ENCODE results near the gene APEH.

APEH gene

GRCh38 chr3:49673715-49674496, at the start of gene APEH:
Gene APEH, plus strand, starts transcription at chr3:49674351. Its CDS starts 51 bp downstream, at chr3:49674402.
- DNase-seq (ENCODE audit: insufficient read length, low spot score), result peak; percentile 96
- peak; percentile 98 for FAIRE-seq

- no peak for FAIRE-seq
- no peak for DNase-seq (ENCODE audit: insufficient read length, low spot score)
These were observed 49.1 kb upstream of the APEH start for GRCh38 chr3:49625071-49625470.

GRCh38 chr3:49626101-49626581, 48.0 kb upstream of the APEH start:
- FAIRE-seq, result no peak

GRCh38 chr3:49626796-49627195, 47.4 kb upstream of the APEH start:
- FAIRE-seq (no peak), DNase-seq (ENCODE audit: insufficient read length, low spot score) (no peak)

More at GRCh38 chr3:49626101-49626581, 48.0 kb upstream of the APEH start:
- DNase-seq (ENCODE audit: insufficient read length, low spot score), result no peak

- FAIRE-seq, result no peak
- no peak for DNase-seq (ENCODE audit: insufficient read length, low spot score)
These were observed 46.5 kb upstream of the APEH start for GRCh38 chr3:49627634-49628033.

DNA sequence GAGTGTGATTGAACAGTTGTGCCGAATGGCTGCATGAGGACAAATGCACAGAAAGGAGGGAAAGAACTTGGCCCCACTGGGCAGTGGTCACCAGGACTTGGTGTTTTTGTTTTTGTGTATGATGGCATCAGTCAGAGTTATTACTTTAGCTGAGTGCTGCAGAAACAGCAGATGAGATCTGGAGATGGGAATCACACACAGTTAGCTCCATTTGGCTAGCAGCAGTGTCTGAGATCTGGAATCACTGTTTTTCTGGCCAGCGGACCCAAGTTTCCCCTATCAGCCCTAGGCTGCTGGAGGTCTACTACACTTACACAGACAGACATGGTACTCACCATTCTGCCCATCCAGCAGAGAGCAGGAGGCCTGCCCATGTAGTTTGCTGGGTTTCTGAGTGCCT, 45.9 kb upstream of the APEH start:
- no peak for DNase-seq (ENCODE audit: insufficient read length, low spot score)
- no peak for FAIRE-seq

GRCh38 chr3:49629451-49629850, 44.7 kb upstream of the APEH start:
- FAIRE-seq, result no peak
- DNase-seq (ENCODE audit: insufficient read length, low spot score), result no peak

DNA sequence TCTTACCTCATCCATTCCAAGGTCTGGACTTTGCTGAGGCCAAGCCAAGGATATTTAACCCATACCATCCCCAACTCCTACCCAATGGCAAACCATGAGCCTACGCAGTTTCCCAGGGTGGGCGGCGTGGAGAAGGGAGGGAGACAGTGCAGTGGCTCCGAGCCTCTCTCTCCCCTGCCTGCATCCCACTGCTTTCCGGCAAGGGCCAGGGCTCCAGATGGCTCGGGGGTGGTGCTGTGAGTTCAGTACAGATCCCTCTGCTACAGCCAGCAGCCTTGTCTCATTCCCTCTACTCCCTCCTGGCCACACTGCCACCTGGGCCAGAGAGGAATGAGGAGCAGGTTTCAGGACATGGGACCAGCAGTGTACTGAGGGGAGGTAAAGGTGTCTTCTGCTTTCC, 44.3 kb upstream of the APEH start:
- no peak for FAIRE-seq
- no peak for DNase-seq (ENCODE audit: insufficient read length, low spot score)

GRCh38 chr3:49630784-49631183, 43.4 kb upstream of the APEH start:
- no peak for FAIRE-seq
- no peak for DNase-seq (ENCODE audit: insufficient read length, low spot score)

- DNase-seq (ENCODE audit: insufficient read length, low spot score), result no peak
- FAIRE-seq, result no peak
These were observed 39.4 kb upstream of the APEH start for GRCh38 chr3:49634736-49635135.

DNA sequence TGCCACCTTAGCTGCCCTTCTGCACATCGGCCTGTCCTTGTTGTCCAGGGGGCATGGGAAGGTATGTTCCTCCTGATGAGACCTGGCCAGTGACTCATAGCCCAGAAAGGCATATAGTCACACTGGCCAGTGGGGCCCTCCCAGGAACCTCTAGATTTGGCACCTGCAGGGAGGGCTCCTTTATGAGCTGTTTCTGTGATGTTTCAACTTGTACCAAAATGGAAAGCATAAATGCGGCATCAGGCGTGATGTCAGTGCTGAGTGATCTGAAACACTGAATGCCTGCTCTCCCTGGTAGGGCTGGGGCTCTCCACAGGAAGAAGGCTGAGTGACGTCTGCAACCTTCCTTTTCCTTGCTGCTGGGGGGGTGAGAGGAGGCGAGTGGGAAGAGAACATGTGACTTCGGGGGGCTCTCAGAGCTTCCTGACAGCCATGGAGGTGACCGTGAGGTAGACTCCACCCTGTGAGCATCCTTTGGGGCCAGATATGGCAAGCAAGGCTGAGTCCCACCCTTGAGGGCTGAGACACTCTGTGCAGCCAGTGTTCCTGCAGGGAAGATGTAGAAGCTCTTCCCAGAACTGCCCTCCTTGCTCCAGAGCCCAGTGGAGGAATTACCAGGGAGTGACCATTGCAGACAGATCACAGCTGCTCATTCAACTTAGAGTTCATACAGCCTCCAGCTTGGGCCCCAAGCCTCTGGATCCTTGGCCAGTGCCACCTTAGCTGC, 37.1 kb upstream of the APEH start:
- FAIRE-seq, result no peak

GRCh38 chr3:49638445-49638844, 35.7 kb upstream of the APEH start:
- DNase-seq (ENCODE audit: insufficient read length, low spot score) (no peak), FAIRE-seq (no peak)

More for the DNA sequence above, 37.1 kb upstream of the APEH start:
- DNase-seq (ENCODE audit: insufficient read length, low spot score), result no peak

DNA sequence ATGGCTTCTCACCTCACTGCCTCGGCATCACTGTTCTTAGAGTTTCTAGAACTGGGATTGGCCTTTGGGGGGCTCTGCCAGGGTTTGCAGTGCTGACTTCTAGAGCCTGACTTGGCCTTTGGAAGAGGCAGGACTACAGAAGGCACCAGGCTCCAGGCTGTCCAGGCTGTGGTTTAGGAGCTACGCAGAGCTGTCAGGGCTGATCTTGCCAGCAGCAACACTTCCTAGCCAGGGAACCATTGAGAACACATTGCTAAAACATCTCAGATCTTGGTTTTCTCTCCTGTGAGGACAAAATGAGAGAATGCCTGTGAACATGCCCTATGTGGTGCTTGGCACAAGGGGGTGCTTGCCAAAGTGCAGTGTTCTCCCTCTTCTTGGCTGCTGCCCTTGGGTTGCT, 34.6 kb upstream of the APEH start:
- FAIRE-seq, result no peak
- DNase-seq (ENCODE audit: insufficient read length, low spot score), result no peak

DNA sequence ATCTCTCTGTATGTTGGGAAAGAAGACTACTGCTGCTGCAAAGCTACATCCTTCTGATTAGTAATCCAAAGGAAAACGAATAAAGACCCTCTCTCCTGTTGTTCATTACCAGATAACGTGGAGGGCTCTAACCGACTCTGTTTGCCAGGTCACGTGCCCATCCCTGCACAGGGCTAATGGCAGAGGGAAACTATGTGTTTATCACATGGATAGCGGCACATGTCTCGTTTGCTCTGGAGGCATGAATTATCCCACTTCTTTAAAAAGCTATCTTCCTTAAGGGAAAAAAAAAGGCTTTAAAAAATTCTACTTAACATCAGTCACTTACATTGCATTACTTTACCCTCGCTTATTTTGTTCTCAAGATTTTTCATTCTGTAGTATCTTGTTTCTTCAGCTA, 32.9 kb upstream of the APEH start:
- no peak for DNase-seq (ENCODE audit: insufficient read length, low spot score)
- FAIRE-seq, result no peak

DNA sequence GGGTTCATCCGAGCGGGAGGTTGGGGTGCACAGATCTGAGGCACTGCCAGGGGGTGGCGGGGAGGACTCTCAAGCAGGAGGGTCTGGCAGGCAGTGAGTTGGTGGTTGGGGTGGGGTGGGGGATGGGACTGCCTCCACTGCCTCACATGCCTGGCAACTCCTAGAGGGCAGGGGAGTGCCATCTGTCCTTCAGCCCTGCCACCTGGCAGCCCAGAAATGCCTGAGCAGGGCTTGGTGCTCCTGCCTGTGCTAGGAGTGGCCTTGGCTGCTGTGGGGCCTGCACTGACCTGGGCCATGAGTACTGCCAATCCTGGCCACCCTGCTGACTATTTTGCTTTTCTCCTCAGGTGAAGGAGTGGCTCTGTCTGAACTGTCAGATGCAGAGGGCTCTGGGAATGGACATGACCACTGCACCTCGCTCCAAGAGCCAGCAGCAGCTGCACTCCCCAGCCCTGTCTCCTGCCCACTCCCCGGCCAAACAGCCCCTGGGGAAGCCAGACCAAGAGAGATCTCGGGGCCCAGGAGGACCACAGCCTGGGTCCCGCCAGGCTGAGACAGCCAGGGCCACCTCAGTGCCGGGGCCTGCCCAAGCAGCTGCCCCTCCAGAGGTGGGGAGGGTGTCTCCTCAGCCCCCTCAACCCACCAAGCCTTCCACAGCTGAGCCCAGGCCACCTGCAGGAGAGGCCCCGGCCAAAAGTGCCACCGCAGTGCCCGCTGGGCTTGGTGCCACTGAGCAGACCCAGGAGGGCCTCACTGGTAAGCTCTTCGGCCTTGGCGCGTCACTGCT, 32.0 kb upstream of the APEH start:
- FAIRE-seq (no peak), DNase-seq (ENCODE audit: insufficient read length, low spot score) (no peak)

GRCh38 chr3:49642708-49643145, 31.4 kb upstream of the APEH start:
- no peak for DNase-seq (ENCODE audit: insufficient read length, low spot score)

GRCh38 chr3:49644684-49645083, 29.5 kb upstream of the APEH start:
- FAIRE-seq (no peak), DNase-seq (ENCODE audit: insufficient read length, low spot score) (no peak)

More at GRCh38 chr3:49642708-49643145, 31.4 kb upstream of the APEH start:
- FAIRE-seq, result no peak

- FAIRE-seq (no peak), DNase-seq (ENCODE audit: insufficient read length, low spot score) (no peak)
These were observed 27.9 kb upstream of the APEH start for GRCh38 chr3:49646236-49646635.

GRCh38 chr3:49647741-49648140, 26.4 kb upstream of the APEH start:
- FAIRE-seq (no peak), DNase-seq (ENCODE audit: insufficient read length, low spot score) (no peak)

DNA sequence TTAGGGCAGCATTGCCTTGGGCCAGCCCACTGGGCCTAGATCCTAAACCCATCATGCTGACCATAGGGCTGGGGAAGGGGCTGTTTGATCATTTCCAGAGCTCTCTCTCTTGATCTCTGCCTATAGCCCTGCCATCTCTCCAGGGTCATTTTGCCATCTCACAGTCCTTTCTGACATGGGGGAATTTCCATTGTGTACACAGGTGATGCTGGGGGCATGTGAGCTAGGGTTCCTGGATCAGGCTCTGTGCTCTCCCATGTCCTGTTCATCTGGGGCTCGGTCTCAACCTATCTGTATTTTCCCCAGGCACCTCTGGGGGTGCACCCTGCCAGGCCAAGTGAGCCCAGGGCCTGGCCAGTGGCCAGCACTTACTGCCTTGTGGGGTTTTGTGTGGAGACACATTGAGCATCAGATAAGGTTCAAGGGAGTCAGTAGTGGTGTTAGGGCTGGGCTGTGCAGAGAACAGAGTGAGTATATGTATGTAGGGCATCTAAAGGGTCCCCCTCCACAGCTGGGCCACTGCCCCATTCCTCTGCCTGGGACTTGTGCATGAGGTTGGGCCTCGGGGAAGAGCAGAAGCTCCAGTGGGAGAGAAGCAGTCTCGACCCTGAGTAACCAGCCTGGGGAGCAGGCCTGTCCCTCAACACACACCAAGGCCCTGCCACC, 25.7 kb upstream of the APEH start:
- FAIRE-seq (no peak), DNase-seq (ENCODE audit: insufficient read length, low spot score) (no peak)

DNA sequence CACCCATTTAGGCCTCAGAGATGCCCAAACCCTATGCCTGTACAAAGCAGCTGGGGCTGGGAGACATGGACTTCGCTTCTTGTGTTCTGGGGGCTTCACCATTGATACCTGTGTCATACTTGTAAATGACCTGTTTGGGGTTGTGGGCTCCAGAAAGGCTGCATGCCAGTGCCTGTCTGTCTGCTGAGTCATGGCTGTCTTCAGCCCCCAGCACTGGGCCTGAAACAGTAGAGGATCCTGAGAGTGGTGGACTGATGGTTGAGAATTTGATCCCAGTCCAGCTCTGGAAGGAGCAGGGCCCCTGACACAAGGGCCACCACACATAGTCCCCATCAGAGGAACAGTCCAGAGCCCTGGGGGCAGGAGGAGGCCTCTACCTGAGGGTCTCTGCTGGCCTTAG, 24.6 kb upstream of the APEH start:
- DNase-seq (ENCODE audit: insufficient read length, low spot score), result no peak
- no peak for FAIRE-seq

All from GM19239 (cell line).